ENCODE results near the gene GADD45GIP1.

Gene GADD45GIP1

DNA sequence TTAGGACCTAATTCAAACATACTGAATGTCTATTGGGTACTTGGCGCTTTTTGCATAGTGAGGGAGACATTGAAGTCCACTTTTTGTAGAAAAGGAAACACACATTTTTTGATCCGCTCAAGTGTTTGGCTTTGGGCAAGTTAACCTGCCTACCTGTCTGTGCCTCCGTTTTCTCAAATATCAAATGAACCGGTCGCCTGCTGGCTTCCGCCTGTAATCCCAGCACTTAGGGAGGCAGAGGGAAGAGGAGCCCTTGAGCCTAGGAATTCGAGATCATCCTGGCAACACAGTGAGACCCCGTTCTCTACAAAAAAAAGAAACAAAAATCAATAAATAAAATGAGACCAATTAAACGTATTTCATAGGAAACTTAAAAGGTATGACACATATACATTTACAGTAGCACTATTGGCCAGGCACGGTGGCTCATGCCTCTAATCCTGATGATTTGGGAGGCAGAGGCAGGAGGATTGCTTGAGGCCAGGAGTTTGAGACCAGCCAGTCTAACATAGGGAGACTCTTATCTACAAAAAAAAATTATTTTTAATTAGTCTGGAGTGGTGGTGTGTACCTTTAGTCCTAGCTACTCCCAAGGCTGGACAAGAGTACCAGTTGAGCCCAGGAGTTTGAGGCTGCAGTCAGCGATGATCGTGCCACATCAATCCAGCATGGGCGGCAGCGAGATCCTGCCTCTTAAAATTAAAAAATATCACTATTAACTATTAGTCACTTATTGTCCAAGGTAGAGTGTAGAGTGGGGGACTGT is 10.1 kb downstream of the GADD45GIP1 start:
- DNase-seq (ENCODE audit: insufficient read length, low spot score) (no peak), FAIRE-seq (no peak)
- no peak for TF ChIP-seq POLR2A (IDR thresholded peaks at IDR 0.05; ENCODE audit: low read depth, low read length)

DNA sequence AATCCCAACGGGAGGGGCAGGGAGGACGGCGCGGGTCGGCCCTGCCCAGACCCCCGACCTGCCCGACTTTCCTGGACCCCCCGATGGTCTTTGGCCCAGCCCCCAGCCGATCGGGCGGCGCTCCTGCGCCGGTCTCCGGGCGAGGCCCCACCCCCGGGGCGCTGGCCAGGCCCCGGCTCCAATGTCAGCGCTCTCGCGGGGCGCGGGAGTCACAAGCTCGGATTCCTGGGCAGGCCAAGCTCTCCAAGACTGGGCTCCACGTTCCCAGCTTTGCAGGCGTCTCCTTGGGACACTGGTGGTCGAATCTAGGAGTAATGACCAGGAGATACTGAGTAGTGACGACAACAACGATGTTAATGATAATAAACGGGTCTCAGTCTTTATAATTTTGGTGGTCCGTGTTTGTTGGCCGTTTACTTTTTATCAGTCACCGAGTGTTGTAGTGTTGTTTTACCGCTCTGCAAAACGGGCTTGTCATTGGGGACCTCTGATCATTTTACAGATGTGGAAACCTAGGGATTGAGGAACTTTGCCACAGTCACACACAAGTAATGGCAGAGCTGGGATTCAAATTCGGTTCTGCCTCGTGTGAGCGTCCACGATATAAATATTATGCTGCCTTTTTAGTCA is 10.8 kb downstream of the GADD45GIP1 start:
- DNase-seq (ENCODE audit: insufficient read length, low spot score) (no peak), FAIRE-seq (no peak)
- TF ChIP-seq POLR2A (IDR thresholded peaks at IDR 0.05; ENCODE audit: low read depth, low read length) = peak; percentile 41; the same call in 1 of the 2 replicates

DNA sequence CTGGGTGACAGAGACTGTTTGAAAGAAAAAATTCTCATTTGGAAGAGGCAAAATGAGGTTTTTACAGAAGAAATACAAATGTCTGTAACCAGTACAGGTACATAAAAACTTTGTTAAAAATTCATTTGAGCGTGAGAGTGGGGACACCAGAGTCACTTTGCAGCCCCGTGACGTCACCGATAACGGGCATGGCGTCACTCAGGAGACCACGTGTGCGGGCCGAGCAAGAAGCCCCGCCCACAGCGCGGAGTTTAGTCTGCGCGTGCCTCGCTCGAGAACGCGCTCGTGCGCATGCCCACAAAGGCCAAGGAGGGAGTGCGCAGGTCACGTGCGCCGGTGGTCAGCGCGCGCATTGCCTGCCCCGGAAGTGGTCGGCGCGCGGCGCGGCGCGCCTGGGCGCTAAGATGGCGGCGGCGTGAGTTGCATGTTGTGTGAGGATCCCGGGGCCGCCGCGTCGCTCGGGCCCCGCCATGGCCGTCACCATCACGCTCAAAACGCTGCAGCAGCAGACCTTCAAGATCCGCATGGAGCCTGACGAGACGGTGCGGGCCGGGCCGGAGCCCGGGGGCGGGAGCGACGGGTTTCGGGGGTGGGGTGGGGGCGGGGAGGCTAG is 11.4 kb downstream of the GADD45GIP1 start, which contains the start of gene RAD23A:
TSS of gene RAD23A (plus strand) at position 384 of the 613 bp plus-strand sequence. CDS start at position 471, 87 bp downstream.
- FAIRE-seq = peak; percentile 27
- TF ChIP-seq POLR2A (IDR thresholded peaks at IDR 0.05; ENCODE audit: low read depth, low read length) = peak; percentile 88
- DNase-seq (ENCODE audit: insufficient read length, low spot score) = peak; percentile 81

DNA sequence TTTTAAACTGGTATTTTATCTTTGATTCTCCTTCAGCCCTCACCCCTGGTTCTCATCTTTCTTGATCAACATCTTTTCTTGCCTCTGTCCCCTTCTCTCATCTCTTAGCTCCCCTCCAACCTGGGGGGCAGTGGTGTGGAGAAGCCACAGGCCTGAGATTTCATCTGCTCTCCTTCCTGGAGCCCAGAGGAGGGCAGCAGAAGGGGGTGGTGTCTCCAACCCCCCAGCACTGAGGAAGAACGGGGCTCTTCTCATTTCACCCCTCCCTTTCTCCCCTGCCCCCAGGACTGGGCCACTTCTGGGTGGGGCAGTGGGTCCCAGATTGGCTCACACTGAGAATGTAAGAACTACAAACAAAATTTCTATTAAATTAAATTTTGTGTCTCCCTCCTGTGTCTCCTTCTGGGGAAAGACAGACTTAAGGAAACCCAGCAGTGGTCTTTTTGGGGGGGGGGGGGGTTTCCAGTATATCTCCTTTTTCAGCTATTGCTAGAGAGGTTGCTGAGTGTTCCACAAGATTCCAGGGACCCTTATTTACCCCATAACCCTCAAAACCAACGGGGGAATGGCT is 12.8 kb downstream of the GADD45GIP1 start:
- no peak for DNase-seq (ENCODE audit: insufficient read length, low spot score)
- TF ChIP-seq POLR2A (IDR thresholded peaks at IDR 0.05; ENCODE audit: low read depth, low read length) = no peak
- FAIRE-seq = no peak

DNA sequence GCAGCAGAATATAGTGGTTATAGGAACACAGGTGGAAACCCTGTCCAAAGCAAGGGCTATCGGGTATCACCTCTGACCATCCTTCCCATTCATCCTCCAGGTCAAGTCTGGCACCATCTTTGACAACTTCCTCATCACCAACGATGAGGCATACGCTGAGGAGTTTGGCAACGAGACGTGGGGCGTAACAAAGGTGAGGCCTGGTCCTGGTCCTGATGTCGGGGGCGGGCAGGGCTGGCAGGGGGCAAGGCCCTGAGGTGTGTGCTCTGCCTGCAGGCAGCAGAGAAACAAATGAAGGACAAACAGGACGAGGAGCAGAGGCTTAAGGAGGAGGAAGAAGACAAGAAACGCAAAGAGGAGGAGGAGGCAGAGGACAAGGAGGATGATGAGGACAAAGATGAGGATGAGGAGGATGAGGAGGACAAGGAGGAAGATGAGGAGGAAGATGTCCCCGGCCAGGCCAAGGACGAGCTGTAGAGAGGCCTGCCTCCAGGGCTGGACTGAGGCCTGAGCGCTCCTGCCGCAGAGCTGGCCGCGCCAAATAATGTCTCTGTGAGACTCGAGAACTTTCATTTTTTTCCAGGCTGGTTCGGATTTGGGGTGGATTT is 13.5 kb downstream of the GADD45GIP1 start:
- FAIRE-seq (no peak), DNase-seq (ENCODE audit: insufficient read length, low spot score) (no peak)
- TF ChIP-seq POLR2A (IDR thresholded peaks at IDR 0.05; ENCODE audit: low read depth, low read length) = no peak

DNA sequence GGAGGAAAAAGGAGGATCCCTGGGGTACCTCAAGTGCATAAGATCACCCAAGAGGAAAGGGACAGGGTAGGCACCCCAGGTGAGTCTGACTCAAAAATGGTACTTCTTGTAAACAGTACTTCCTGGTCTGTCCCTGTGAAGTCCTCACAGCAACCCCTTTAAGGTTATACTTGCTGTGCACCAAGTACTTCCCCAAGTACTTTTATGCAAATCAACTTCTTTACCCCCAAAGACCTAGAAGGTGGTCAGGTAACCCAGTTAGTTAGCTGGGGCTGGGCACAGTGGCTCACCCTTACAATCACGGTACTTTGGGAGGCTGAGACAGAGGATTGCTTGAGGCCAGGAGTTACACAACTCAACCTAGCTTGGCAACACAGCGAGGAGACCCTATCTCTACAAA is 16.1 kb downstream of the GADD45GIP1 start:
- no peak for FAIRE-seq
- DNase-seq (ENCODE audit: insufficient read length, low spot score) = no peak
- TF ChIP-seq POLR2A (IDR thresholded peaks at IDR 0.05; ENCODE audit: low read depth, low read length) = no peak

DNA sequence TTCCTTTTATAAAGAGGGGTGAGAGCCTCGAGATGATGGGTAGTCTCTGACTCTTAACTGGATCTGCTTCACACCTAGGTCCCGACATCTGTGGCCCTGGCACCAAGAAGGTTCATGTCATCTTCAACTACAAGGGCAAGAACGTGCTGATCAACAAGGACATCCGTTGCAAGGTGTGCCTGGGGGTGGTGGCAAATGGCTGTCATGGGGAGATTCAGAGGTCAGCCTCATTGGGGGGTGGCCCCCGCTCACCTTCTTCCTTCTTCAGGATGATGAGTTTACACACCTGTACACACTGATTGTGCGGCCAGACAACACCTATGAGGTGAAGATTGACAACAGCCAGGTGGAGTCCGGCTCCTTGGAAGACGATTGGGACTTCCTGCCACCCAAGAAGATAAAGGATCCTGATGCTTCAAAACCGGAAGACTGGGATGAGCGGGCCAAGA is 17.0 kb downstream of the GADD45GIP1 start:
- FAIRE-seq (no peak), DNase-seq (ENCODE audit: insufficient read length, low spot score) (no peak)
- no peak for TF ChIP-seq POLR2A (IDR thresholded peaks at IDR 0.05; ENCODE audit: low read depth, low read length)

DNA sequence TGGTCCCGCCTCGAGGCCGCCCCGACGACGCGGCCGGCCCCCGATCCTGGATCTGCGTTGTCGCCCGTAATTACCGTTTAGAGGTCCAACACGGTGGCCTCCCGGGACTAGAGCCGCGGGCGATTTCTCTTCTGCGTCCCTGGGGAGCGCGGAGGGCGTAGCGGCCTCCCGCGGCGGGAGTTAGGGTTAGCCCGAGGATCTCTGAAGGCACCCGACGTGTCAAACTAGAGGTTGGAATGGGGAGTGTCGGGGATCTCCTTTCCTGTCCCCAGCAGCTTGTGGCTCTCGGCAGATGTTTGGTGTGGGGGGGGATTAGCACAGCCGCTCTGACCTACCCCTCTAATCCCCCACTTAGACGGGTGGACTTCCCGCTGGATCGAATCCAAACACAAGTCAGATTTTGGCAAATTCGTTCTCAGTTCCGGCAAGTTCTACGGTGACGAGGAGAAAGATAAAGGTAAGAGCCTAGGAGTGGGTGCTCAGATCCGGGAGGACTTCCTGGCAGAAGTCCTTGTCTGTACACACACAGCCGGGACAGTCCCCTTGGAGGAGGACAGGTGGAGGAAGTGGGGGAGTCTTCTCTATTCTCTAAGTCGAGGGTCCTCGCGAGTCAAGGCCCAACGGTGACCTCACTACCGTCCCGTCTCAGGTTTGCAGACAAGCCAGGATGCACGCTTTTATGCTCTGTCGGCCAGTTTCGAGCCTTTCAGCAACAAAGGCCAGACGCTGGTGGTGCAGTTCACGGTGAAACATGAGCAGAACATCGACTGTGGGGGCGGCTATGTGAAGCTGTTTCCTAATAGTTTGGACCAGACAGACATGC is 18.0 kb downstream of the GADD45GIP1 start:
- no peak for DNase-seq (ENCODE audit: insufficient read length, low spot score)
- no peak for FAIRE-seq
- no peak for TF ChIP-seq POLR2A (IDR thresholded peaks at IDR 0.05; ENCODE audit: low read depth, low read length)

DNA sequence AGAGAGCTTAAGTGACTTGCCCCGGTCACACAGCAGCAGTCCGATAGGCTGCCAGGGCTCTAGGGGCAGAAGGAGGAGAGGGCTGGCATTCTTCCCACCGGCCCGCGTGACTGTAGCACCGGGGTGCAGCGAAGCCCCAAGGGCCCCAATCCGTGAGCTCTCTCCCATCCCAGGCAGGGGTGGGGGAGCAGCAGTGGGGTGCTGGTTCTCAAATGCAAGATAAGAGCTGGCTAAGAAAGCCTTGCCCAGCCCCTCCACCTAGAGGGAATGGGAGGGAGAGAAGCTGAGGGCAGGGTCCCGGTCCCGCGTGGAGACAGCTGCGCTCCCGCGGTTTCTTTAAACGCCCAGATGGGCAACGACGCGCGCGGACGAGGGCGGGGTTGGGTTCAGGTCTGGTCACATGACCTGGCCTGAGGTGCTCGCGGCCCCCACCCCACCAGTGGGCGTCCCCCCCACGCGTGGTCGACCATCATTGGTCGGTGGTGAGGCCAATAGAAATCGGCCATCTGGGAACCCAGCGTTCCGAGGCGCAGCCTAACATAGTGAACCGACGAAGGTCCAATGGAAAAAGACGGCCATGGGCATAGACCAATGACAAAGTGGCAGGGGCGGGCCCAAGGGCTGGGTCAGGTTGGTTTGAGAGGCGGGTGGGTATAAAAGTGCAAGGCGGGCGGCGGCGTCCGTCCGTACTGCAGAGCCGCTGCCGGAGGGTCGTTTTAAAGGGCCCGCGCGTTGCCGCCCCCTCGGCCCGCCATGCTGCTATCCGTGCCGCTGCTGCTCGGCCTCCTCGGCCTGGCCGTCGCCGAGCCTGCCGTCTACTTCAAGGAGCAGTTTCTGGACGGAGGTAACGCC is 18.9 kb downstream of the GADD45GIP1 start, which contains the start of gene CALR:
TSS of gene CALR (plus strand) at position 683 of the 852 bp plus-strand sequence. CDS start at position 754, 71 bp downstream.
- DNase-seq (ENCODE audit: insufficient read length, low spot score) = peak; percentile 96
- peak; percentile 57 for FAIRE-seq
- TF ChIP-seq POLR2A (IDR thresholded peaks at IDR 0.05; ENCODE audit: low read depth, low read length) = peak; percentile 94

DNA sequence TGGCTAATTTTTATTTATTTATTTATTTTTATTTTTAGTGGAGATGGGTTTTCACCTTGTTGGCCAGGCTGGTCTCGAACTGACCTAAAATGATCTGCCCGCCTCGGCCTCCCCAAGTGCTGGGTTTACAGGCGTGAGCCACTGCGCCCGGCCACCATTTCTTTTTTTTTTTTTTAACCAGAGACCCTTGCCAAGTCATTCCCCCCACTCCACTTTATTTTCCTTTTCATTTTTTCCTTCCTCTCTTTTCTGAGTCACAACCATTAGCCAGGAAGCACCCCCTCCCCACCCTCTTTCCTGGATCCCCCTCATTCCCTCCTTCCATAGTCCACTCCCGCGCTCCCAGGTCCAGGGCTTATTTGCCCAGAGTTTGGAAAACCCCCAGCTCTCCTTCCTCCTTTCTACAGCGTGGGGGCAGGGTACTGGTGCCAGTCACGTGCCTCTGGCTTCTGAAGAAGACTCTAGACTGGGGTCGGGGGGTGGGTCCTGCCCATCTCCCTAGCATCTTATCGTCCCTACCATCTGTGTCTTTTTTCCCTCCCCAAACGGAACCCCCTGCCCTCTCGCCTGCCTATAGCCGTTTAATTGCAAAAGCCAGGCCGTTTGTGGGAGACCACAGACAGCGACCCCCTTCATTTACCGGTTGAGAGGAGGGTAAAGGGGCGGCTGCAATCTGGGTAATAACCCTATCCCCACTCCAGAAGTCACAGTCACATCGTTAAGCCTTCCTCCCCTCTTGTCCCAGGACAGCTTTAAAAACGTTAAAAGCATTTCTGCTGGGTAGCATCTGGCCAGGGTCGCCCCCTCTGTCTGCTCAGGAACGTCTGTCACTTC is 19.7 kb downstream of the GADD45GIP1 start:
- DNase-seq (ENCODE audit: insufficient read length, low spot score) (no peak), FAIRE-seq (no peak)
- no peak for TF ChIP-seq POLR2A (IDR thresholded peaks at IDR 0.05; ENCODE audit: low read depth, low read length)

DNA sequence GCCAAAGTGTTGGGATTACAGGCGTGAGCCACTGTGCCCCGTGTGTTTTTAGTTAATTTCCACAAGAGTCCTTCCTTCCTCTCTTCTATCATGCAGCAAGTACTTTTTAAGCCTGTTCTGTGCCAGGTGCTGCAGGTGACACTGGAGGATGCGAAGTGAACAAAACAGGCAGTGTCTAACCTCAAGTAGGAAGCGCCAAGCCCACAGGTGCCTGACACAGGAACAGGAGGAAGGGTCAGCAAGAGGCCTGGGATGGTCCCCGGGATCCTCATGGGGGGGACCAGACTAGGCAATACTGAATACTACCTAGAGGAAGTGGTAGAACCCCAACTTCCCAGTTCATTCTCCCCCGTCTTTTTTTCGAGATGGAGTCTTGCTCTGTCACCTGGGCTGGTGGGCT is 20.4 kb downstream of the GADD45GIP1 start:
- DNase-seq (ENCODE audit: insufficient read length, low spot score) = no peak
- FAIRE-seq = no peak
- TF ChIP-seq POLR2A (IDR thresholded peaks at IDR 0.05; ENCODE audit: low read depth, low read length) = no peak

All from H54 (cell line).